ENCODE results near the gene CPXM2. TPM values are rescaled to one million over a fixed set of nuclear protein-coding genes. Genes with fewer than 3 reads are reported as not detected.

The CPXM2 gene
- total RNA-seq, 2 experiments from 2014 or later: not detected

- Histone ChIP-seq H3K27ac (ENCODE audit: low read depth in 1 of 2, low read length in 2 of 2) (no peak overlapping the region), H3K36me3 (ENCODE audit: insufficient read depth, low read length) (no peaks in the 10 kb centered on the region), H3K27me3 (ENCODE audit: control insufficient read depth in 1 of 2, insufficient read depth in 2 of 2, low read length in 2 of 2) (peaks cover 10 to 14% of the 10 kb centered on the region in 2 experiments), H3K4me1 (ENCODE audit: insufficient read depth, low read length) (no peaks in the 10 kb centered on the region), H3K4me3 (ENCODE audit: low read length) (no peak overlapping the region), H3K9me3 (ENCODE audit: control insufficient read depth in 1 of 2, insufficient read depth in 1 of 2, low read length in 2 of 2) (peaks cover 0 to 5% of the 10 kb centered on the region in 2 experiments)
- no peaks in the 10 kb centered on the region for H3K9me3 Mint-ChIP-seq
- intact Hi-C loops (cut with DNase I, micrococcal nuclease): no loop called here
- ChIA-PET CTCF (no interaction called here), POLR2A (no interaction called here)
- no peaks in the 10 kb centered on the region for H3K4me1 Mint-ChIP-seq (ENCODE audit: low read depth)
- no peaks in the 10 kb centered on the region for H3K36me3 Mint-ChIP-seq (ENCODE audit: low read depth)
- DNase-seq (no peak), ATAC-seq (ENCODE audit: poor library complexity) (no peak)
- H3K27ac Mint-ChIP-seq: no peak overlapping the region
- peaks cover 39% of the 10 kb centered on the region for H3K27me3 Mint-ChIP-seq
- H3K4me3 Mint-ChIP-seq: no peak overlapping the region
- TF ChIP-seq, protein P1, sequence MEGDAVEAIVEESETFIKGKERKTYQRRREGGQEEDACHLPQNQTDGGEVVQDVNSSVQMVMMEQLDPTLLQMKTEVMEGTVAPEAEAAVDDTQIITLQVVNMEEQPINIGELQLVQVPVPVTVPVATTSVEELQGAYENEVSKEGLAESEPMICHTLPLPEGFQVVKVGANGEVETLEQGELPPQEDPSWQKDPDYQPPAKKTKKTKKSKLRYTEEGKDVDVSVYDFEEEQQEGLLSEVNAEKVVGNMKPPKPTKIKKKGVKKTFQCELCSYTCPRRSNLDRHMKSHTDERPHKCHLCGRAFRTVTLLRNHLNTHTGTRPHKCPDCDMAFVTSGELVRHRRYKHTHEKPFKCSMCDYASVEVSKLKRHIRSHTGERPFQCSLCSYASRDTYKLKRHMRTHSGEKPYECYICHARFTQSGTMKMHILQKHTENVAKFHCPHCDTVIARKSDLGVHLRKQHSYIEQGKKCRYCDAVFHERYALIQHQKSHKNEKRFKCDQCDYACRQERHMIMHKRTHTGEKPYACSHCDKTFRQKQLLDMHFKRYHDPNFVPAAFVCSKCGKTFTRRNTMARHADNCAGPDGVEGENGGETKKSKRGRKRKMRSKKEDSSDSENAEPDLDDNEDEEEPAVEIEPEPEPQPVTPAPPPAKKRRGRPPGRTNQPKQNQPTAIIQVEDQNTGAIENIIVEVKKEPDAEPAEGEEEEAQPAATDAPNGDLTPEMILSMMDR (IDR thresholded peaks at IDR 0.05): no peak
These were observed 2.9 kb downstream of the CPXM2 start for GRCh38 chr10:123888751-123889150.

DNA sequence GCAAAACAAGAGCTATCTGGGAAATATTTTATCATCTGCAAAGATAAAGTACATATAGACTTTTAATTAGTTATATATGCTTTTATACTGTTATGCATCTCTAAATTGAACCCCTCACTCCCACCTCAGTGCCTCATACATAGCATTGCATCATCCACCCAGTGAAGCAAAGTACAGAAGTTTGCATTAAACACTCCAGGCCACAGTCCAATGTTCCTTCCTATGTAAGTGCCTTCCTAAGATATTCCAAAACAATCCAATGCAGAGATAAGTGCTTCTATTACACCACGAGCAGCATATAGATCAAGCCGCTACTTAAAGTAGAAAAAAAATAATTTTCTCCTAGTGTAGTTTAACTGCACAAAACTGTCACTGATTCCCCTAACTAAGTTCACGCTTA, 3.4 kb downstream of the CPXM2 start:
- H3K4me1 ChIP-seq (ENCODE audit: insufficient read depth, low read length): no peaks in the 10 kb centered on the region
- no peak overlapping the region for H3K27ac ChIP-seq (ENCODE audit: low read depth in 1 of 2, low read length in 2 of 2)
- POLR2A ChIA-PET: no interaction called here
- CTCF ChIA-PET: no interaction called here
- peaks cover 9 to 14% of the 10 kb centered on the region in 2 experiments for H3K27me3 ChIP-seq (ENCODE audit: control insufficient read depth in 1 of 2, insufficient read depth in 2 of 2, low read length in 2 of 2)
- intact Hi-C loops (cut with DNase I, micrococcal nuclease): no loop called here
- H3K9me3 ChIP-seq (ENCODE audit: control insufficient read depth in 1 of 2, insufficient read depth in 1 of 2, low read length in 2 of 2): peaks cover 0 to 6% of the 10 kb centered on the region in 2 experiments
- no peaks in the 10 kb centered on the region for H3K9me3 Mint-ChIP-seq
- no peaks in the 10 kb centered on the region for H3K36me3 Mint-ChIP-seq (ENCODE audit: low read depth)
- no peaks in the 10 kb centered on the region for H3K36me3 ChIP-seq (ENCODE audit: insufficient read depth, low read length)
- no peak for DNase-seq
- peaks cover 37% of the 10 kb centered on the region for H3K27me3 Mint-ChIP-seq
- H3K27ac Mint-ChIP-seq: no peak overlapping the region
- no peaks in the 10 kb centered on the region for H3K4me1 Mint-ChIP-seq (ENCODE audit: low read depth)
- TF ChIP-seq, protein P1 (IDR thresholded peaks at IDR 0.05): no peak
- no peak for ATAC-seq (ENCODE audit: poor library complexity)
- H3K4me3 ChIP-seq (ENCODE audit: low read length): no peak overlapping the region
- no peak overlapping the region for H3K4me3 Mint-ChIP-seq

DNA sequence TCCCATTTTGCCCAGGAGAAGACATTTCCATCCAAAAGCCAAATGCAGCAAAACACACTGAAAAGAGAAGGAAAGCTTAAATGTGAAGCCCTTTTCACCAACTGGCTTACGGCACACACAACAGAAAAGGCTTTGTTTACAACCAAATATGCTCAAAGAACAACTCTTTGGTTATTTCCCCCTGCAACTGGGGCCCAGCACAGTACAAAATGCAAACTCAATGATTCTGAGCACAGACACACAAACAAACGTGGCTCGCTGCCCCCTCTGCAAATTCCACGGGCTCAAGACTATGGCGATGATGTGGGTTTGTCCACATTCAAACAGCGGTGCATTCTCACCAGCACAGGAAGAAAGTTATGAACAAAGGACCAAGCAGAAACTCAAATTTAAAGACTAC, 5.3 kb downstream of the CPXM2 start:
- POLR2A ChIA-PET: no interaction called here
- Mint-ChIP-seq H3K27me3 (peaks cover 26% of the 10 kb centered on the region), H3K4me1 (ENCODE audit: low read depth) (no peaks in the 10 kb centered on the region), H3K27ac (no peak overlapping the region), H3K36me3 (ENCODE audit: low read depth) (no peaks in the 10 kb centered on the region), H3K4me3 (no peak overlapping the region), H3K9me3 (no peaks in the 10 kb centered on the region)
- Histone ChIP-seq H3K4me1 (ENCODE audit: insufficient read depth, low read length) (no peaks in the 10 kb centered on the region), H3K27ac (ENCODE audit: low read depth in 1 of 2, low read length in 2 of 2) (no peak overlapping the region), H3K36me3 (ENCODE audit: insufficient read depth, low read length) (no peaks in the 10 kb centered on the region), H3K4me3 (ENCODE audit: low read length) (no peak overlapping the region), H3K27me3 (ENCODE audit: control insufficient read depth in 1 of 2, insufficient read depth in 2 of 2, low read length in 2 of 2) (peaks cover 6 to 14% of the 10 kb centered on the region in 2 experiments), H3K9me3 (ENCODE audit: control insufficient read depth in 1 of 2, insufficient read depth in 1 of 2, low read length in 2 of 2) (peaks cover 0 to 11% of the 10 kb centered on the region in 2 experiments)
- intact Hi-C loops (cut with DNase I, micrococcal nuclease): no loop called here
- TF ChIP-seq, protein P1 (IDR thresholded peaks at IDR 0.05): no peak
- ATAC-seq (ENCODE audit: poor library complexity) (no peak), DNase-seq (no peak)
- CTCF ChIA-PET: no interaction called here

Measured in CD4-positive, alpha-beta T cell (primary cell).